Activated T-helper 1 cell treated with anti-CD3 and anti-CD28 coated beads, Interleukin-12 subunit alpha, Interleukin-12 subunit beta, Interleukin-2, Interleukin-4 antibody, amounts not matched to agents 30 ng/mL and 10 ng/mL and 1 ng/mL, durations not matched to agents 14 hours and 24 hours and 36 hours (primary cell): ENCODE measurements around the gene RBBP8. TPM values are rescaled to one million over a fixed set of nuclear protein-coding genes. Genes with fewer than 3 reads are reported as not detected.

Experiments used
- DNase-seq: peaks from one replicate; pipeline ENCODE4 v3.0.0; 2021; ENCODE audit warnings: low spot score
- H3K27ac Mint-ChIP-seq: one replicate; pipeline ENCODE4 v1.8.0; 2021; ENCODE audit warnings: mild to moderate bottlenecking, mixed read lengths
- H3K27me3 Mint-ChIP-seq: one replicate; pipeline ENCODE4 v1.8.0; 2022; ENCODE audit warnings: mild to moderate bottlenecking, moderate library complexity, mixed read lengths; ENCODE audit not compliant: insufficient read depth
- H3K36me3 Mint-ChIP-seq: one replicate; pipeline ENCODE4 v1.8.0; 2021; ENCODE audit warnings: low read depth, mixed read lengths
- H3K4me1 Mint-ChIP-seq: one replicate; pipeline ENCODE4 v1.8.0; 2021; ENCODE audit warnings: low read depth, mixed read lengths
- H3K4me3 Mint-ChIP-seq: one replicate; pipeline ENCODE4 v1.8.0; 2021; ENCODE audit warnings: mild to moderate bottlenecking, moderate library complexity, mixed read lengths
- H3K9me3 Mint-ChIP-seq: one replicate; pipeline ENCODE4 v1.8.0; 2021; ENCODE audit warnings: mixed read lengths
- intact Hi-C: fragments of 100-400 bp; cut with micrococcal nuclease; formaldehyde crosslinking; loops from one replicate; pipeline ENCODE4 v1.15.1; 2024
- total RNA-seq: library from RNA; stranded (reverse); gene quantifications from 2 replicates; pipeline ENCODE4 v1.2.3, GENCODE V29; 2022

RBBP8 gene
- total RNA-seq, 1 donor from 2014 or later = 95.1 TPM

DNA sequence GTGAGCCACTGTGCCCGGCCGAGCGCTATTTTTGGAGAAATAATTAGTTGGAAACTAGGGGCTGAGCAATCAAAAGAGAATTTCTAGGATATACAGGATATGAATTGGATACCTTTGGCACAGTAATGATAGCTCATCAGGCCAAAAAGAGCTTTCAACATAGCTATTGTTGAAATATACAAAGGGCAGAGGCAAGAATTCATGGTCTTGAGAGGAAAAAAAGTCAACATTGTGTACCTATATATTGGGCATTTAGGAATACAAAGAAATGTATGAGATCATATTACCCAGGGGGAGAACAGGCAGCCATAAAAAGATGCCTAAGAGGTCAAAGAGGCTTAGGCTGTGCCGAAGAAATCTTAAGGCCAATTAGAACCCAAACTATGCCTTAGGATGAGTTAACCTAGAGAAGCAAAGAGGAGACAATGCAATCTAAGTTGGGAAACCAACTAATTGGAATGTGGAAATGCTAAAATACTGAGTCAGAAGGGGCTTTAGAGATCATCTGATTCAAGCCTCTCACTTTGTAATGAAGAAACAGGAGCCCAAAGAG lies 99.0 kb downstream of the RBBP8 start:
- no peak for DNase-seq
- Mint-ChIP-seq H3K9me3 (no peaks in the 10 kb centered on the region), H3K27ac (no peak overlapping the region), H3K4me3 (no peak overlapping the region), H3K36me3 (peaks cover 14% of the 10 kb centered on the region), H3K27me3 (no peaks in the 10 kb centered on the region), H3K4me1 (no peaks in the 10 kb centered on the region)
- intact Hi-C loops = loop anchor here (5.0 kb wide), 1 partner anchor 380 kb away; no protein-coding TSS in a partner anchor

DNA sequence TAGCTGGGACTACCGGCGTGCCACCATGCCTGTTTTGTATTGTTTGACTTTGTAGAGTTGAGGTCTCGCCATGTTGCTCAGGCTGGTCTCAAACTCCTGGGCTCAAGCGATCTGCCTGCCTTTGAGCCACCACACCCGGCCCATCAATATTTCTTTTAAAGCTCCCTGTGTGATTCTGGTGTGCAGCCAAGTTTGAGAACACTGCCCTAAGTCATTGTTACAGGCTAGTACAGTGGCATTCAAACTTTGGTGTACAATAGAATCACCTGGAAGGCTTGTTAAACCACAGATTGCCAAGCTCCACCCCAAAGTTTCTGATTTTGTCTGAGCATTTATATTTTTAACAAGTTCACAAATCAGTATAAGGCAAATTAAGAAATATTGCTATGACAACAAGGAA lies 99.9 kb downstream of the RBBP8 start:
- H3K4me1 Mint-ChIP-seq = no peaks in the 10 kb centered on the region
- H3K27ac Mint-ChIP-seq = no peak overlapping the region
- no peak for DNase-seq
- H3K4me3 Mint-ChIP-seq = no peak overlapping the region
- peaks cover 7% of the 10 kb centered on the region for H3K36me3 Mint-ChIP-seq
- H3K9me3 Mint-ChIP-seq = no peaks in the 10 kb centered on the region
- intact Hi-C loops = loop anchor here (5.0 kb wide), 1 partner anchor 379 kb away; no protein-coding TSS in a partner anchor
- H3K27me3 Mint-ChIP-seq = no peaks in the 10 kb centered on the region

DNA sequence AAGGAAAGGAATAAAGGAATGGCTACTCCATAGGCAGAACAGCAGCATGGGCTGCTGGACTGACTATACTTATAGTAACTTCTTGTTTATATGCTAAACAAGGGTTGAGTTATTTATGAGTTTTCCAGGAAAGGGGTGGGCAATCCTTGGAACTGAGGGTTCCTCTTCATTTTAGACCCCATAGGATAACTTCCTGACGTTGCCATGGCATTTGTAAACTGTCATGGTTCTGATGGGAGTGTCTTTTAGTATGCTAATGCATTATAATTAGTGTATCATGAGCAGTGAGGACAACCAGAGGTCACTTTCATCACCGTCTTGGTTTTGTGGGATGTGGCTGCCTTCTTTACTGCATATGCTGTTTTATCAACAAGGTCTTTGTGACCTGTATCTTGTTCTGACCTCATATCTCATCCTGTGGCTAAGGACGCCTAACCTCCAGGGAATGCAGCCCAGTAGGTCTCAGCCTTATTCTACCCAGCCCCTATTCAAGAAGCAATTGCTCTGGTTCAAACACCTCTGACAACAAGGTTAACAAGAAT lies 103.6 kb downstream of the RBBP8 start:
- intact Hi-C loops = no loop called here
- Mint-ChIP-seq H3K36me3 (no peaks in the 10 kb centered on the region), H3K4me3 (no peak overlapping the region), H3K27me3 (peaks cover 4% of the 10 kb centered on the region), H3K27ac (no peak overlapping the region), H3K9me3 (no peaks in the 10 kb centered on the region), H3K4me1 (peaks cover 4% of the 10 kb centered on the region)
- DNase-seq = no peak

DNA sequence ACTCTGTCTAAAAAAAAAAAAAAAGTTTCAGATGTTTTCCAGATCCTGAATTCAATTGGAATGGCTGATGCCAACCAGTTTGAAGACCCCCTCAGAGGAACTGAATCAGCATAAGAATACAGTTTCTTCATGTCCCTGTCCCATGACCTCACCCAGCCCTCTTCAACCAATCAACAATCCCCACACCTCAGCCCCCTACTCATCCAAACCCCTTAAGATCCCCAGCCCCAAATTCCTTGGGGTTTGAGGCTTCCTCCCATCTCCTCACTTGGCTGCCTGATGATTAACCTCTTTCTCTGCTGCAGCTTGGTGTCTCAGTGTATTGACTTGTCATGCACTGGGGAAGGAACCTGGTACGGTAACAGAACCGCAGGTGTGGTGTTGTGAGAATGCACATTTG lies 104.5 kb downstream of the RBBP8 start:
- H3K4me3 Mint-ChIP-seq = no peak overlapping the region
- H3K27me3 Mint-ChIP-seq = peaks cover 4% of the 10 kb centered on the region
- no peak overlapping the region for H3K27ac Mint-ChIP-seq
- no peaks in the 10 kb centered on the region for H3K9me3 Mint-ChIP-seq
- intact Hi-C loops = no loop called here
- no peaks in the 10 kb centered on the region for H3K36me3 Mint-ChIP-seq
- peaks cover 4% of the 10 kb centered on the region for H3K4me1 Mint-ChIP-seq
- no peak for DNase-seq

DNA sequence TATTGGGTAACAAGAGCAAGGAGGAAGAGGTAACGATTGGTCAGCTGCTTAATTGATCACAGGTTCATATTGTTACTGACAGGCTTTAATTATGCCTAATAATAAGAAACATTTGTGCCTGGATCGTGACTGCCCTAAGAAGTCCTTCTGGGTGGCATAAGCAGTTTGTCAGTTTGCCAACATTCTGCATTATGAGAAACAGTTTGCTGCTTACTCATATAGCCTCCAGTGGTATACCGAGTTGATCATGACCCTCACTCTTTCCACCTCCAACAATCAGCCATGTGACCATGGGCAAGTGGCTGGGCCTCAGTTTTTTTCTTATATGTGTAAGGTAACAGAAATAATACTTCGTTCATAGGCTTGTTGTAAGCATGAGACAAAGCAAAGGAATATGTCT lies 105.6 kb downstream of the RBBP8 start:
- H3K27ac Mint-ChIP-seq = no peak overlapping the region

DNA sequence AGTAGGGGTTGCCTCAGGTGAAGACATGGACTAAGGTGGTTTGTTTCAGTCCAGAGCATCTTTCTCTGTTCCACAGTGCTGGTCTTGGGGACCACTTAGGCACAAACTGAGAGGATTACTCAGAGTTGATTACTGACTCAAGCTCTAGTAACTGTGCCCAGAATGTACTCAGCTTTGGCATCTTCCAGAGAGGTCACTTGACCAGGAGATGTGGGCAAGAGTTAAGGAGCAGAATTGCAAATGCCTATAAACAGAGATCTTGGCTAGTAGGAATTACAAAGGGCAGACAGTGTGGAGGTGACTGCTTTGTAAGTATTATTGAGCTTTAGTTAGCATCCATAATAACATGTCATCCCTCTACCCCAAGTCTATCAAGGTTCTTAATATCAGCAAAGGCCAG lies 109.0 kb downstream of the RBBP8 start:
- H3K9me3 Mint-ChIP-seq = no peaks in the 10 kb centered on the region
- DNase-seq = no peak
- H3K36me3 Mint-ChIP-seq = no peaks in the 10 kb centered on the region
- no peak overlapping the region for H3K4me3 Mint-ChIP-seq
- H3K27ac Mint-ChIP-seq = no peak overlapping the region
- intact Hi-C loops = no loop called here
- peaks cover 4% of the 10 kb centered on the region for H3K4me1 Mint-ChIP-seq
- peaks cover 10% of the 10 kb centered on the region for H3K27me3 Mint-ChIP-seq

More for the DNA sequence above, 105.6 kb downstream of the RBBP8 start:
- H3K36me3 Mint-ChIP-seq = no peaks in the 10 kb centered on the region
- no peak overlapping the region for H3K4me3 Mint-ChIP-seq
- H3K4me1 Mint-ChIP-seq = peaks cover 4% of the 10 kb centered on the region
- peaks cover 4% of the 10 kb centered on the region for H3K27me3 Mint-ChIP-seq
- intact Hi-C loops = no loop called here
- no peaks in the 10 kb centered on the region for H3K9me3 Mint-ChIP-seq
- no peak for DNase-seq

DNA sequence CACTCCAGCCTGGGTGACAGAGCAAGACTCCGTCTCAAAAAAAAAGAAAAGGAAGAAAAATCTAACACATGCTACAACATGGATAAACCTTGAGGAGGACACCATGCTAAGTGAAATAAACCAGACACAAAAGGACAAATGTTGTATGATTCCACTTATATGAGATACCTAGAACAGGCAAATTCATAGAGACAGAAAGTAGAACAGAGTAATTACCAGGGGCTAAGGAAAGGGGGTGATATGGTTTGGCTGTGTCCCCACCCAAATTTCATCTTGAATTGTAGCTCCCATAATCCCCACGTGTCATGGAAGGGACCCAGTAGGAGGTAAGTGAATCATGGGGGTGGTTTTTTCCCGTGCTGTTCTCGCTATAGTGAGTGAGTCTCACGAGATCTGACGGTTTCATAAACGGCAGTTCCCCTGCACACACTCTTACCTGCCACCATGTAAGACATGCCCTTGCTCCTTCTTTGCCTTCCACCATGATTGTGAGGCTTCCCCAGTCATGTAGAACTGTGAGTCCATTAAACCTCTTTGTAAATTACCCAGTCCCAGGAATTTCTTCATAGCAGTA lies 110.8 kb downstream of the RBBP8 start:
- no peaks in the 10 kb centered on the region for H3K9me3 Mint-ChIP-seq

DNA sequence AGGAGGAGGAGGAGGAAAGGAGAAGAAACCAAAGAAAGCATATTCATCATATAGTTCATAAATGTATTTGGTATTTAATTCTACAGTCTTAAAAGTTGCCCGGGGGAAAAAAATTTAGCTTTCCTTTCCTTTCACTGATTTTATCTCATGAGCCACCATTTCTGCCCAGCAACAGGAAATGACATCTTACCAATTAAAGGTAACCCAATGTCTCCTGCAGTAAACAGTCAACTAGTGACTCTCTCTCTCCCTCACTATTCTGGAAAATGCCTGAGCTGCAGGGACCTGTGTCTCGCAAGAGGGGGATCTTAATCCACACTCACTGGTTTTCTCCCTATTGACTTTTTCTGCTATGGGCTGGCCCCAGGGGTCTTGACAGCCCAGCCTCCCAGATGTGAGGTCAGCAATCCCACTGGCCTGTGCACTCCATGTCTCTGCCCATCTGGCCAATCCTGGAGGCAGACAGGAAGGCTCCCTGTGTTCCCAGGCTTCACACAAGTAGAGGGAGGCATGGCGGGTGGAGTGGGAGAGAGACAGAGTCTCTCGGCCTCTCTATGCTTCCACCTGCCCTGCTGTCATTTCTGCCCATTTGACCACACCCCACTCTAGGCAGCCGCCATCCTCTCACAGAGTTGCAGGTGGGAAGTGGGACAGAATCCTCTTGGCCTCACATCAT lies 116.7 kb downstream of the RBBP8 start:
- Mint-ChIP-seq H3K36me3 (no peaks in the 10 kb centered on the region), H3K27ac (no peak overlapping the region), H3K27me3 (peaks cover 25% of the 10 kb centered on the region), H3K4me1 (peaks cover 18% of the 10 kb centered on the region), H3K9me3 (no peaks in the 10 kb centered on the region), H3K4me3 (no peak overlapping the region)
- DNase-seq = no peak
- intact Hi-C loops = no loop called here

More for the DNA sequence above, 110.8 kb downstream of the RBBP8 start:
- Mint-ChIP-seq H3K4me1 (peaks cover 4% of the 10 kb centered on the region), H3K36me3 (no peaks in the 10 kb centered on the region), H3K4me3 (no peak overlapping the region), H3K27me3 (peaks cover 8% of the 10 kb centered on the region), H3K27ac (no peak overlapping the region)
- intact Hi-C loops = no loop called here
- DNase-seq = no peak

DNA sequence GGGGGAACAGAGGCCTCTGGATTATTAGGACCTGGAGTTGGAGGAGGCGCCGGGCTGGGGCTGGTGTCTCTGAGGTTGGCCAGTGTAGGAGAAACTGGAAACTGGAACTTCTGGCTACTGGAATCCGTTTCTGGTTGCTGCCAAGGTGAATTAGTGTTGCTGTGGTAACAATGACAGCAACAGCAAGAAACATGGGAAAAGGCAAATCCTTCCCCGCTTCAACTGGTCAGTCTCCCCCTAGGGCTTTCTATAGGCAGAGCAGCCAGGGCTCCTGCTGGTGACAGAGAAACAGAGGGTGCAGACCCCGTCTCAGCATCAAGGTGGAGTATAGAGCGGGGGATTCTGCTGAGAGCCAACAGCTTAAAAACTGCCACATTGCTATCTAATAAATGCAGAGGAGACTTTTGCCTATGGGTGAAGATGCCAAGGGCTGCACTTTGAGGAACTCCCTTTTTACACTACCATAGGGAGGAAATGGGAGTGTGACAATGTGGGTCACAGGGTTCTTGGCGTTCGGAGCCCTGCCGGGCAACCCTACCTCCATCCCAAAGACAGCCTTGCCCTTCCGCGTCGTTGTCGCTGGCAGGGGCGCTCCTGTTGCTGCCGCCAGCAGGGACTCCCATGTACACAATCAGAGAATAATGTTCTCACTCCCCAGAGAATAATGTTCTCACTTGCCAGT lies 120.8 kb downstream of the RBBP8 start:
- no peak overlapping the region for H3K27ac Mint-ChIP-seq
- no peaks in the 10 kb centered on the region for H3K9me3 Mint-ChIP-seq
- H3K4me1 Mint-ChIP-seq = peaks cover 18% of the 10 kb centered on the region
- no peak overlapping the region for H3K4me3 Mint-ChIP-seq
- H3K36me3 Mint-ChIP-seq = no peaks in the 10 kb centered on the region
- DNase-seq = no peak
- peaks cover 34% of the 10 kb centered on the region for H3K27me3 Mint-ChIP-seq
- intact Hi-C loops = no loop called here

DNA sequence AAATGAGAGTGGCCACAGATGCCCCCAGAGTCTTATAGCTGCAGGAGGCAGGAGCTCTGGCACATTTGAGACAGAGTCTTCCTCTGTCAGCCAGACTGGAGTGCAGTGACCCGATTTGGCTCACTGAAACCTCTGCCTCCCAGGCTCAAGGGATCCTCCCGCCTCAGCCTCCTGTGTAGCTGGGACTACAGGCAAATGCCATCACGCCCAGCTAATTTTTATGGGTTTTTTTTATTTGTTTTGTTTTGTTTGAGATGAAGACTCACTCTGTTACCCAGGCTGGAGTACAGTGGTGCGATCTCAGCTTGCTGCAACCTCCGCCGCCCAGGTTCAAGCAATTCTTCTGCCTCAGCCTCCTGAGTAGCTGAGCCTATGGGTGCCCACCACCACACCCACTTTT lies 121.4 kb downstream of the RBBP8 start:
- Mint-ChIP-seq H3K27me3 (peaks cover 38% of the 10 kb centered on the region), H3K9me3 (no peaks in the 10 kb centered on the region)
- intact Hi-C loops = no loop called here

DNA sequence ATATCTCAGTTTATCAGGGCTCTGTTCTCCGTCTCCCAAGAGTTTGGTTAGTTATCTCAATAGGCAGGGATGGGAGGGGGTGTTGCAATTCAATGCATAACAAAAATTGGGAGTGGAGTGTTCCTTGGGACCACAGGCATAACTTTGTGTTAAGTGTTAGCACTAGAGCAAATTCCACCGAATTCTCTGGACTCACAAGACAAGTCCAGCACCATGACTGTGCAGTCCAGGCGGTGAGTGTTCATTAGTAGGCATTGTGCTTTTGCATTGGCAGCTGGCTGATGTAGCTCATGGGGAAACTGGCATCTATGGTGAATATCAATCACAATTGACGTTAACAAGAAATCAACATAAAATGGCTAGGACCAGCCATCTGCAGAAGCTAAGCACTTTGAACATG lies 123.2 kb downstream of the RBBP8 start:
- H3K27me3 Mint-ChIP-seq = peaks cover 43% of the 10 kb centered on the region
- H3K36me3 Mint-ChIP-seq = no peaks in the 10 kb centered on the region
- no peak for DNase-seq
- H3K4me3 Mint-ChIP-seq = no peak overlapping the region
- no peak overlapping the region for H3K27ac Mint-ChIP-seq
- H3K4me1 Mint-ChIP-seq = no peaks in the 10 kb centered on the region
- H3K9me3 Mint-ChIP-seq = no peaks in the 10 kb centered on the region
- intact Hi-C loops = no loop called here

More for the DNA sequence above, 121.4 kb downstream of the RBBP8 start:
- Mint-ChIP-seq H3K36me3 (no peaks in the 10 kb centered on the region), H3K27ac (no peak overlapping the region), H3K4me3 (no peak overlapping the region), H3K4me1 (peaks cover 14% of the 10 kb centered on the region)
- no peak for DNase-seq

DNA sequence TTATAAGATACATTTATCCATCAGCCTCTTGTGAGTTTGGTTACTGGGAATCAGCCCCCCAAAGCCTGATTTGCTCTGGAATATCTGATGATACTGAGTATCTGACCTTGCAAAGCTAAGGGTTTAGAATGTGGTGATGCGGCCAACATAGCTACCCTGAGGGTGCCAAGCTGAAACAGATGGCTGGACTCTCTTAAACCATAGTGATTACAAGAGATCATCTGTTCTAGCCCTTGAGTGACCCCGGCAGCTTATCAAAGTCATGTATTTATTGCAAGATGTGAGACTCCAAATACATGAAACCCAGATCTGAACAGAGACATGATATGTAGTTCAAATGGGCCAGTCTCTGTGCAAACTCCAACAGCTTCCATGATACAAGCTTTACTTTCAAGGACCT lies 124.0 kb downstream of the RBBP8 start:
- Mint-ChIP-seq H3K4me3 (no peak overlapping the region), H3K9me3 (no peaks in the 10 kb centered on the region), H3K36me3 (no peaks in the 10 kb centered on the region), H3K27me3 (peaks cover 38% of the 10 kb centered on the region), H3K27ac (no peak overlapping the region), H3K4me1 (no peaks in the 10 kb centered on the region)
- no peak for DNase-seq
- intact Hi-C loops = no loop called here
